ENCODE measurements around the gene PRTG. TPM values are rescaled to one million over a fixed set of nuclear protein-coding genes. Genes with fewer than 3 reads are reported as not detected.
A peak's percentile ranks its signal among the peaks of the same experiment; 100 is the strongest.
"Not testable (repeated sequence)": the region's sequence is repeated elsewhere in the genome, so short reads cannot be mapped to it uniquely, and the experiment has no call there.

Gene PRTG
- total RNA-seq, 6 donors from 2014 or later = 5.9 to 50.6 (median 17.6) TPM

DNA sequence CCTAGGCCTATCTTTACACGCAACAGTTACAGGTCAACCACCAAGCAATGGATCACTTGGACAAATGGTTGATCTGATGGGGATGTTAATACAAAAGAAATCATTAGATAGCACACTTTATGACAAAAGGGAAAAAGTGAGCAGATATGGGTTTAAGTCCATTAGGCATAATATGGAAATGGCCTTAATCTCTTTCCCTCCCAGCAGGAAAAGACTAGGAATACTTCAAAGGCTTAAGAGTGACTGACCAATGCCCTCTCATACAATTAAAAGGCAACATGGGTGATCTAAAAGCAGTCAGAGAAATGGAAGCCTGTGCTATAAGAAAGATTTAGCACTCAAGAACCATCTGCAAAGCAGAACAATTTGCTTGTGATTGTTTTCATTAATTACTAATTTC lies 3.3 kb downstream of the PRTG start:
- Histone ChIP-seq H3K27me3 (peaks cover 0 to 14% (median 2%) of the 10 kb centered on the region in 4 donors), H3K36me3 (no peaks in the 10 kb centered on the region), H3K9me3 (no peaks in the 10 kb centered on the region), H3K4me3 (no peak overlapping the region), H3K27ac (no peak overlapping the region), H3K4me1 (peaks cover 9 to 30% (median 15%) of the 10 kb centered on the region in 4 donors)
- 94 to 100% methylated on average over 1 of the region's 1 CpG for WGBS, 2 donors
- no peak for ATAC-seq (ENCODE audit: low FRiP score in 2 of 2)
- TF ChIP-seq POLR2A (IDR thresholded peaks at IDR 0.05) (no peak), POLR2AphosphoS5 (IDR thresholded peaks at IDR 0.05) (no peak), EP300 (IDR thresholded peaks at IDR 0.05) (no peak)
- TF ChIP-seq, protein P1, sequence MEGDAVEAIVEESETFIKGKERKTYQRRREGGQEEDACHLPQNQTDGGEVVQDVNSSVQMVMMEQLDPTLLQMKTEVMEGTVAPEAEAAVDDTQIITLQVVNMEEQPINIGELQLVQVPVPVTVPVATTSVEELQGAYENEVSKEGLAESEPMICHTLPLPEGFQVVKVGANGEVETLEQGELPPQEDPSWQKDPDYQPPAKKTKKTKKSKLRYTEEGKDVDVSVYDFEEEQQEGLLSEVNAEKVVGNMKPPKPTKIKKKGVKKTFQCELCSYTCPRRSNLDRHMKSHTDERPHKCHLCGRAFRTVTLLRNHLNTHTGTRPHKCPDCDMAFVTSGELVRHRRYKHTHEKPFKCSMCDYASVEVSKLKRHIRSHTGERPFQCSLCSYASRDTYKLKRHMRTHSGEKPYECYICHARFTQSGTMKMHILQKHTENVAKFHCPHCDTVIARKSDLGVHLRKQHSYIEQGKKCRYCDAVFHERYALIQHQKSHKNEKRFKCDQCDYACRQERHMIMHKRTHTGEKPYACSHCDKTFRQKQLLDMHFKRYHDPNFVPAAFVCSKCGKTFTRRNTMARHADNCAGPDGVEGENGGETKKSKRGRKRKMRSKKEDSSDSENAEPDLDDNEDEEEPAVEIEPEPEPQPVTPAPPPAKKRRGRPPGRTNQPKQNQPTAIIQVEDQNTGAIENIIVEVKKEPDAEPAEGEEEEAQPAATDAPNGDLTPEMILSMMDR (IDR thresholded peaks at IDR 0.05) = no peak
- DNase-seq = no peak

- Histone ChIP-seq H3K9me3 (no peaks in the 10 kb centered on the region), H3K27ac (peak overlapping the region in 2 of 4 donors; percentile 2 to 6), H3K36me3 (no peaks in the 10 kb centered on the region), H3K4me1 (peaks cover 9 to 30% (median 15%) of the 10 kb centered on the region in 4 donors), H3K4me3 (no peak overlapping the region), H3K27me3 (peaks cover 0 to 13% (median 2%) of the 10 kb centered on the region in 4 donors)
- no peak for ATAC-seq (ENCODE audit: low FRiP score in 2 of 2)
- no peak for TF ChIP-seq POLR2A (IDR thresholded peaks at IDR 0.05)
- TF ChIP-seq POLR2AphosphoS5 (IDR thresholded peaks at IDR 0.05) = no peak
- TF ChIP-seq EP300 (IDR thresholded peaks at IDR 0.05) = no peak
- TF ChIP-seq, protein P1 (IDR thresholded peaks at IDR 0.05) = no peak
- WGBS, 2 donors = 43 to 100% methylated on average over 1 of the region's 1 CpG
- DNase-seq = no peak
Measured at GRCh38 chr15:55738715-55739114, 4.2 kb downstream of the PRTG start.

- TF ChIP-seq POLR2AphosphoS5 (IDR thresholded peaks at IDR 0.05) (no peak), POLR2A (IDR thresholded peaks at IDR 0.05) (no peak), EP300 (IDR thresholded peaks at IDR 0.05) (no peak)
- TF ChIP-seq, protein P1 (IDR thresholded peaks at IDR 0.05) = no peak
- no peak for DNase-seq
- H3K27ac ChIP-seq = no peak overlapping the region
- H3K36me3 ChIP-seq = no peaks in the 10 kb centered on the region
- no peak overlapping the region for H3K4me3 ChIP-seq
- no peaks in the 10 kb centered on the region for H3K9me3 ChIP-seq
- H3K4me1 ChIP-seq = peaks cover 4 to 18% (median 9%) of the 10 kb centered on the region in 4 donors
- no peak for ATAC-seq (ENCODE audit: low FRiP score in 2 of 2)
- no peaks in the 10 kb centered on the region for H3K27me3 ChIP-seq
Measured at GRCh38 chr15:55737373-55737772, 5.6 kb downstream of the PRTG start.

GRCh38 chr15:55736756-55737155 lies 6.2 kb downstream of the PRTG start:
- no peak for ATAC-seq (ENCODE audit: low FRiP score in 2 of 2)
- WGBS, 2 donors = 60 to 63% methylated on average over 3 of the region's 3 CpGs
- Histone ChIP-seq H3K4me3 (no peak overlapping the region), H3K36me3 (no peaks in the 10 kb centered on the region), H3K27me3 (no peaks in the 10 kb centered on the region), H3K27ac (no peak overlapping the region), H3K4me1 (peaks cover 4 to 17% (median 7%) of the 10 kb centered on the region in 4 donors), H3K9me3 (no peaks in the 10 kb centered on the region)
- TF ChIP-seq, protein P1 (IDR thresholded peaks at IDR 0.05) = no peak
- TF ChIP-seq EP300 (IDR thresholded peaks at IDR 0.05) (no peak), POLR2AphosphoS5 (IDR thresholded peaks at IDR 0.05) (no peak), POLR2A (IDR thresholded peaks at IDR 0.05) (no peak)
- no peak for DNase-seq

- Histone ChIP-seq H3K27me3 (no peaks in the 10 kb centered on the region), H3K27ac (no peak overlapping the region), H3K9me3 (no peaks in the 10 kb centered on the region), H3K4me1 (peaks cover 0 to 6% (median 3%) of the 10 kb centered on the region in 4 donors), H3K4me3 (no peak overlapping the region), H3K36me3 (no peaks in the 10 kb centered on the region)
- ATAC-seq (ENCODE audit: low FRiP score in 2 of 2) (no peak), DNase-seq (no peak)
- WGBS, 2 donors = 68 to 71% methylated on average over 2 of the region's 2 CpGs
- TF ChIP-seq EP300 (IDR thresholded peaks at IDR 0.05) (no peak), POLR2A (IDR thresholded peaks at IDR 0.05) (no peak), POLR2AphosphoS5 (IDR thresholded peaks at IDR 0.05) (no peak)
- TF ChIP-seq, protein P1 (IDR thresholded peaks at IDR 0.05) = no peak
Measured at GRCh38 chr15:55734641-55735040, 8.3 kb downstream of the PRTG start.

GRCh38 chr15:55733461-55733860 lies 9.5 kb downstream of the PRTG start:
- not testable (repeated sequence) for H3K4me3 ChIP-seq; H3K9me3 ChIP-seq; DNase-seq; H3K4me1 ChIP-seq; H3K27me3 ChIP-seq; ATAC-seq (ENCODE audit: low FRiP score in 2 of 2); H3K36me3 ChIP-seq; H3K27ac ChIP-seq
- WGBS, 2 donors = 95 to 96% methylated on average over 7 of the region's 7 CpGs
